ENCODE measurements around the gene LILRA2.
"Not testable (repeated sequence)": the region's sequence is repeated elsewhere in the genome, so short reads cannot be mapped to it uniquely, and the experiment has no call there.

LILRA2 gene

GRCh38 chr19:54571715-54572615 lies 1.6 kb upstream of the LILRA2 start:
- H3K9ac ChIP-seq (ENCODE audit: low read depth, low read length); H3K36me3 ChIP-seq (ENCODE audit: insufficient read depth, low read length); H3K4me1 ChIP-seq (ENCODE audit: control insufficient read depth, insufficient read depth, low read length); H3K27me3 ChIP-seq (ENCODE audit: control insufficient read depth, insufficient read depth, low read length); H3K4me3 ChIP-seq (ENCODE audit: low read length); H3K9me3 ChIP-seq (replicated peaks; ENCODE audit: low read length); H3K4me2 ChIP-seq (ENCODE audit: low read length): not testable (repeated sequence)

- peaks cover 7% of the 10 kb centered on the region for H3K9me3 ChIP-seq (replicated peaks; ENCODE audit: low read length)
- H3K27me3 ChIP-seq (ENCODE audit: control insufficient read depth, insufficient read depth, low read length) = no peaks in the 10 kb centered on the region
- no peak overlapping the region for H3K4me3 ChIP-seq (ENCODE audit: low read length)
These were observed 786 bp upstream of the LILRA2 start for GRCh38 chr19:54572696-54573311.

DNA sequence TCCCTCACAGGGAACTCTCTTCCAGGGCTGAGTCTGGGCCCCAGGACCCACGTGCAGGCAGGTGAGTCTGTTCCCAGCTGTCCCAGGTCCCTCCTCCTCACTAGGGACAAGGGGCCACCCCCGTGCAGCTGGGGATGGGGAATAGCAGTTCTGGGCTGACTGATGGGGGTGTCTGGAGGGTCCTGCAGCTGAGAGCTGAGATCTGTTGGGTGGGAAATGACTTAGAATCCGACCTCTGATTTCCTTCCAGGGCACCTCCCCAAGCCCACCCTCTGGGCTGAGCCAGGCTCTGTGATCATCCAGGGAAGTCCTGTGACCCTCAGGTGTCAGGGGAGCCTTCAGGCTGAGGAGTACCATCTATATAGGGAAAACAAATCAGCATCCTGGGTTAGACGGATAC lies 461 bp downstream of the LILRA2 start:
- H3K27me3 ChIP-seq (ENCODE audit: control insufficient read depth, insufficient read depth, low read length) = no peaks in the 10 kb centered on the region
- H3K4me2 ChIP-seq (ENCODE audit: low read length) = no peak overlapping the region
- no peaks in the 10 kb centered on the region for H3K36me3 ChIP-seq (ENCODE audit: insufficient read depth, low read length)
- H3K9me3 ChIP-seq (replicated peaks; ENCODE audit: low read length) = peaks cover 7% of the 10 kb centered on the region
- H3K4me3 ChIP-seq (ENCODE audit: low read length) = no peak overlapping the region
- no peaks in the 10 kb centered on the region for H3K4me1 ChIP-seq (ENCODE audit: control insufficient read depth, insufficient read depth, low read length)
- H3K9ac ChIP-seq (ENCODE audit: low read depth, low read length) = no peak overlapping the region

More at GRCh38 chr19:54572696-54573311, 786 bp upstream of the LILRA2 start:
- no peaks in the 10 kb centered on the region for H3K4me1 ChIP-seq (ENCODE audit: control insufficient read depth, insufficient read depth, low read length)
- H3K9ac ChIP-seq (ENCODE audit: low read depth, low read length) = no peak overlapping the region
- H3K4me2 ChIP-seq (ENCODE audit: low read length) = no peak overlapping the region
- H3K36me3 ChIP-seq (ENCODE audit: insufficient read depth, low read length) = no peaks in the 10 kb centered on the region

GRCh38 chr19:54574527-54575056 lies 1.0 kb downstream of the LILRA2 start:
- peaks cover 7% of the 10 kb centered on the region for H3K9me3 ChIP-seq (replicated peaks; ENCODE audit: low read length)
- no peak overlapping the region for H3K4me2 ChIP-seq (ENCODE audit: low read length)
- H3K9ac ChIP-seq (ENCODE audit: low read depth, low read length) = no peak overlapping the region
- no peak overlapping the region for H3K4me3 ChIP-seq (ENCODE audit: low read length)
- H3K36me3 ChIP-seq (ENCODE audit: insufficient read depth, low read length) = no peaks in the 10 kb centered on the region
- H3K4me1 ChIP-seq (ENCODE audit: control insufficient read depth, insufficient read depth, low read length) = no peaks in the 10 kb centered on the region
- H3K27me3 ChIP-seq (ENCODE audit: control insufficient read depth, insufficient read depth, low read length) = no peaks in the 10 kb centered on the region

GRCh38 chr19:54575205-54575604 lies 1.6 kb downstream of the LILRA2 start:
- H3K4me1 ChIP-seq (ENCODE audit: control insufficient read depth, insufficient read depth, low read length); H3K27me3 ChIP-seq (ENCODE audit: control insufficient read depth, insufficient read depth, low read length); H3K9me3 ChIP-seq (replicated peaks; ENCODE audit: low read length); H3K4me3 ChIP-seq (ENCODE audit: low read length); H3K9ac ChIP-seq (ENCODE audit: low read depth, low read length); H3K36me3 ChIP-seq (ENCODE audit: insufficient read depth, low read length); H3K4me2 ChIP-seq (ENCODE audit: low read length): not testable (repeated sequence)

GRCh38 chr19:54576411-54576976 lies 2.9 kb downstream of the LILRA2 start:
- Histone ChIP-seq H3K4me3 (ENCODE audit: low read length) (no peak overlapping the region), H3K4me1 (ENCODE audit: control insufficient read depth, insufficient read depth, low read length) (no peaks in the 10 kb centered on the region), H3K9ac (ENCODE audit: low read depth, low read length) (no peak overlapping the region), H3K36me3 (ENCODE audit: insufficient read depth, low read length) (no peaks in the 10 kb centered on the region), H3K4me2 (ENCODE audit: low read length) (no peak overlapping the region), H3K9me3 (replicated peaks; ENCODE audit: low read length) (peaks cover 7% of the 10 kb centered on the region), H3K27me3 (ENCODE audit: control insufficient read depth, insufficient read depth, low read length) (no peaks in the 10 kb centered on the region)

GRCh38 chr19:54577334-54577733 lies 3.7 kb downstream of the LILRA2 start:
- no peaks in the 10 kb centered on the region for H3K36me3 ChIP-seq (ENCODE audit: insufficient read depth, low read length)
- H3K27me3 ChIP-seq (ENCODE audit: control insufficient read depth, insufficient read depth, low read length) = no peaks in the 10 kb centered on the region
- peaks cover 7% of the 10 kb centered on the region for H3K9me3 ChIP-seq (replicated peaks; ENCODE audit: low read length)
- H3K4me1 ChIP-seq (ENCODE audit: control insufficient read depth, insufficient read depth, low read length) = no peaks in the 10 kb centered on the region
- no peak overlapping the region for H3K4me2 ChIP-seq (ENCODE audit: low read length)
- H3K4me3 ChIP-seq (ENCODE audit: low read length) = no peak overlapping the region
- no peak overlapping the region for H3K9ac ChIP-seq (ENCODE audit: low read depth, low read length)

- H3K4me3 ChIP-seq (ENCODE audit: low read length); H3K36me3 ChIP-seq (ENCODE audit: insufficient read depth, low read length): not testable (repeated sequence)
These were observed 4.7 kb downstream of the LILRA2 start for GRCh38 chr19:54578268-54578667.

GRCh38 chr19:54586397-54586796 lies 12.8 kb downstream of the LILRA2 start:
- H3K27me3 ChIP-seq (ENCODE audit: control insufficient read depth, insufficient read depth, low read length) = no peaks in the 10 kb centered on the region
- no peak overlapping the region for H3K9ac ChIP-seq (ENCODE audit: low read depth, low read length)
- no peaks in the 10 kb centered on the region for H3K4me1 ChIP-seq (ENCODE audit: control insufficient read depth, insufficient read depth, low read length)
- no peaks in the 10 kb centered on the region for H3K36me3 ChIP-seq (ENCODE audit: insufficient read depth, low read length)
- H3K4me2 ChIP-seq (ENCODE audit: low read length) = no peak overlapping the region
- H3K9me3 ChIP-seq (replicated peaks; ENCODE audit: low read length) = peaks cover 9% of the 10 kb centered on the region
- no peak overlapping the region for H3K4me3 ChIP-seq (ENCODE audit: low read length)

More at GRCh38 chr19:54578268-54578667, 4.7 kb downstream of the LILRA2 start:
- H3K9me3 ChIP-seq (replicated peaks; ENCODE audit: low read length); H3K9ac ChIP-seq (ENCODE audit: low read depth, low read length); H3K27me3 ChIP-seq (ENCODE audit: control insufficient read depth, insufficient read depth, low read length); H3K4me2 ChIP-seq (ENCODE audit: low read length); H3K4me1 ChIP-seq (ENCODE audit: control insufficient read depth, insufficient read depth, low read length): not testable (repeated sequence)

- Histone ChIP-seq H3K9me3 (replicated peaks; ENCODE audit: low read length) (peaks cover 9% of the 10 kb centered on the region), H3K36me3 (ENCODE audit: insufficient read depth, low read length) (no peaks in the 10 kb centered on the region), H3K4me3 (ENCODE audit: low read length) (no peak overlapping the region), H3K9ac (ENCODE audit: low read depth, low read length) (no peak overlapping the region), H3K4me1 (ENCODE audit: control insufficient read depth, insufficient read depth, low read length) (no peaks in the 10 kb centered on the region), H3K4me2 (ENCODE audit: low read length) (no peak overlapping the region), H3K27me3 (ENCODE audit: control insufficient read depth, insufficient read depth, low read length) (no peaks in the 10 kb centered on the region)
These were observed 13.4 kb downstream of the LILRA2 start for GRCh38 chr19:54587026-54587425.

DNA sequence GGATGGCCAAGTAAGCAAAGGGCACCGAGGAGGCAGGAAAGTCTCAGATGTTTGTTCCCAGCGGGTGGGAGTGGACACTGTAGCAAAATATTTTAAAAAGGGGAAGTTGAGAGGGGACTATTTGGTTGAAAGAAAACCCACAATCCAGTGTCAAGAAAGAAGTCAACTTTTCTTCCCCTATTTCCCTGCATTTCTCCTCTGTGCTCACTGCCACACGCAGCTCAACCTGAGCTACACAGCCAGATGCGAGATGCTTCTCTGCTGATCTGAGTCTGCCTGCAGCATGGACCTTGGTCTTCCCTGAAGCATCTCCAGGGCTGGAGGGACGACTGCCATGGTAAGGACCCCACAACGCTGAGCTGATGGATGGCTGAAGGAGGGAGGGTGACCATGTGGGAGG lies 19.9 kb downstream of the LILRA2 start, which contains the start of gene LILRA1:
Gene LILRA1 (plus strand): TSS at position 188 of the 400 bp plus-strand sequence. CDS start 613 bp downstream, outside the sequence.
- H3K9ac ChIP-seq (ENCODE audit: low read depth, low read length); H3K27me3 ChIP-seq (ENCODE audit: control insufficient read depth, insufficient read depth, low read length); H3K4me2 ChIP-seq (ENCODE audit: low read length); H3K4me1 ChIP-seq (ENCODE audit: control insufficient read depth, insufficient read depth, low read length); H3K4me3 ChIP-seq (ENCODE audit: low read length); H3K9me3 ChIP-seq (replicated peaks; ENCODE audit: low read length); H3K36me3 ChIP-seq (ENCODE audit: insufficient read depth, low read length): not testable (repeated sequence)
